ENCODE results near the gene OR52R1. TPM values are rescaled to one million over a fixed set of nuclear protein-coding genes. Genes with fewer than 3 reads are reported as not detected.

OR52R1 gene
- total RNA-seq, 1 experiment from 2014 or later: not detected

GRCh38 chr11:4763096-4763495 is 41.1 kb downstream of the OR52R1 start:
- in situ Hi-C loops (cut with HindIII; ENCODE audit: low pct_unique_long_range_greater_than_20kb, low sequenced_read_pairs): no loop called here
- no peak for DNase-seq (ENCODE audit: low read depth, low spot score)

Small RNA genes within 50 kb of the gene (small RNA-seq; reads per million reads assigned to genes)
- gene RF00091: 0 reads per million in 2 experiments

Other genes starting within 250 kb of the OR52R1 start
- not detected in 2 replicates for gene OR52I2, start 222.6 kb downstream of the OR52R1 start, total RNA-seq (2014; rRNA removed; shearing (Covaris generic))
- not detected in 2 replicates for gene OR52I1, start 210.3 kb downstream of the OR52R1 start, total RNA-seq (2014; rRNA removed; shearing (Covaris generic))
- 8.8 and 12.2 TPM in 2 replicates for gene TRIM68, start 196.1 kb downstream of the OR52R1 start, total RNA-seq (2014; rRNA removed; shearing (Covaris generic))
- gene OR51D1, start 166.9 kb downstream of the OR52R1 start, total RNA-seq (2014; rRNA removed; shearing (Covaris generic)): not detected in 2 replicates
- not detected in 2 replicates for gene OR51E1, start 160.4 kb downstream of the OR52R1 start, total RNA-seq (2014; rRNA removed; shearing (Covaris generic))
- not detected in 2 replicates for gene OR51E2, start 106.5 kb downstream of the OR52R1 start, total RNA-seq (2014; rRNA removed; shearing (Covaris generic))
- gene MMP26, start 99.6 kb downstream of the OR52R1 start, total RNA-seq (2014; rRNA removed; shearing (Covaris generic)): not detected in 2 replicates
- gene OR51F1, start 34.4 kb downstream of the OR52R1 start, total RNA-seq (2014; rRNA removed; shearing (Covaris generic)): not detected in 2 replicates
- gene OR51F2, start 16.9 kb upstream of the OR52R1 start, total RNA-seq (2014; rRNA removed; shearing (Covaris generic)): not detected in 2 replicates
- gene OR51S1, start 44.8 kb upstream of the OR52R1 start, total RNA-seq (2014; rRNA removed; shearing (Covaris generic)): not detected in 2 replicates
- gene OR51T1, start 77.5 kb upstream of the OR52R1 start, total RNA-seq (2014; rRNA removed; shearing (Covaris generic)): not detected in 2 replicates
- not detected in 2 replicates for gene OR51A7, start 99.4 kb upstream of the OR52R1 start, total RNA-seq (2014; rRNA removed; shearing (Covaris generic))
- gene OR51G2, start 115.0 kb upstream of the OR52R1 start, total RNA-seq (2014; rRNA removed; shearing (Covaris generic)): not detected in 2 replicates
- not detected in 2 replicates for gene OR51G1, start 120.0 kb upstream of the OR52R1 start, total RNA-seq (2014; rRNA removed; shearing (Covaris generic))
- not detected in 2 replicates for gene OR51A4, start 143.2 kb upstream of the OR52R1 start, total RNA-seq (2014; rRNA removed; shearing (Covaris generic))
- gene OR51A2, start 151.3 kb upstream of the OR52R1 start, total RNA-seq (2014; rRNA removed; shearing (Covaris generic)): not detected in 2 replicates
- gene OR51L1, start 190.5 kb upstream of the OR52R1 start, total RNA-seq (2014; rRNA removed; shearing (Covaris generic)): not detected in 2 replicates
- not detected in 2 replicates for gene OR52J3, start 242.1 kb upstream of the OR52R1 start, total RNA-seq (2014; rRNA removed; shearing (Covaris generic))